Common myeloid progenitor, CD34-positive (primary cell): Measurements from ENCODE around the gene NEK5.

Experiments
- CTCF ChIA-PET: fragments of 350-600 bp; sonication (Branson Sonifier 250); formaldehyde crosslinking; loops from one replicate; lab custom pipeline; 2021; ENCODE audit warnings: antibody characterized with exemption; lab: Charles Lee
- POLR2A ChIA-PET: fragments of 350-600 bp; sonication (Branson Sonifier 250); formaldehyde crosslinking; loops from one replicate; lab custom pipeline; 2021; ENCODE audit warnings: antibody characterized with exemption; lab: Charles Lee
- DNase-seq, 3 donors: peaks; one replicate each; pipeline versions ENCODE4 v3.0.0 to v3.0.0-alpha.2; 2013
- H3K27ac ChIP-seq, 2 experiments: 1 replicate in 1 of 2; 2 replicates in 1 of 2; pipeline ENCODE4 v1.7.0; 2013; ENCODE audit warnings: inconsistent platforms in 2 of 2, low read length in 2 of 2, mild to moderate bottlenecking in 2 of 2, low read depth in 1 of 2, moderate library complexity in 1 of 2; ENCODE audit not compliant: severe bottlenecking in 2 of 2, insufficient read depth in 1 of 2, poor library complexity in 1 of 2
- H3K27me3 ChIP-seq, 5 experiments: replicated peaks in 2 of 5; 1 replicate in 3 of 5; 2 replicates in 2 of 5; pipeline versions ENCODE4 v1.6.1 to v1.7.0; 2013; ENCODE audit warnings: low read length in 4 of 5, mild to moderate bottlenecking in 2 of 5, moderate library complexity in 2 of 5, inconsistent platforms in 1 of 5; ENCODE audit not compliant: insufficient read depth in 5 of 5, control insufficient read depth in 4 of 5
- H3K36me3 ChIP-seq, 4 experiments: 1 replicate in 2 of 4; 2 replicates in 2 of 4; pipeline versions ENCODE4 v1.6.1 to v1.7.0; 2013; ENCODE audit warnings: low read length in 3 of 4, control low read depth in 1 of 4, mild to moderate bottlenecking in 1 of 4; ENCODE audit not compliant: control insufficient read depth in 4 of 4, insufficient read depth in 4 of 4
- H3K4me1 ChIP-seq, 4 experiments: 1 replicate in 3 of 4; 2 replicates in 1 of 4; pipeline versions ENCODE4 v1.6.1 to v1.7.1; 2013; ENCODE audit warnings: low read length in 3 of 4, mild to moderate bottlenecking in 3 of 4, control low read depth in 1 of 4, inconsistent platforms in 1 of 4, moderate library complexity in 1 of 4; ENCODE audit not compliant: control insufficient read depth in 4 of 4, insufficient read depth in 4 of 4; ENCODE audit errors: control extremely low read depth in 1 of 4
- H3K4me3 ChIP-seq, 7 experiments: 1 replicate in 4 of 7; 2 replicates in 3 of 7; pipeline versions ENCODE4 v1.5.1 to v1.7.0; 2013; ENCODE audit warnings: mild to moderate bottlenecking in 7 of 7, low read length in 6 of 7, moderate library complexity in 6 of 7, inconsistent platforms in 2 of 7, low read depth in 2 of 7, control low read depth in 1 of 7; ENCODE audit not compliant: insufficient read depth in 4 of 7, control insufficient read depth in 1 of 7; ENCODE audit errors: extremely low read depth in 1 of 7
- H3K9me3 ChIP-seq, 5 experiments: 1 replicate in 4 of 5; 2 replicates in 1 of 5; pipeline versions ENCODE4 v1.6.1 to v1.7.1; 2013; ENCODE audit warnings: low read length in 4 of 5, mild to moderate bottlenecking in 2 of 5, inconsistent platforms in 1 of 5, low read depth in 1 of 5, moderate library complexity in 1 of 5; ENCODE audit not compliant: control insufficient read depth in 4 of 5, insufficient read depth in 2 of 5; ENCODE audit errors: control extremely low read depth in 1 of 5
- WGBS: methylation state at CpG from one replicate; pipeline ENCODE4 v1.1.5; 2013; ENCODE audit not compliant: insufficient coverage; 5-methylcytosine and 5-hydroxymethylcytosine counted together

The NEK5 gene

GRCh38 chr13:51988988-51989618, 139.8 kb downstream of the NEK5 start:
- no peak for DNase-seq
- POLR2A ChIA-PET, result no interaction called here
- CTCF ChIA-PET, result no interaction called here
- H3K36me3 ChIP-seq, result peaks cover 0 to 2% (median 0%) of the 10 kb centered on the region in 4 experiments
- no peaks in the 10 kb centered on the region for H3K27me3 ChIP-seq
- WGBS, result no CpG with 5 or more reads among the region's 3 CpGs
- H3K27ac ChIP-seq, result no peak overlapping the region
- H3K4me1 ChIP-seq, result peaks cover 0 to 16% (median 0%) of the 10 kb centered on the region in 4 experiments
- H3K4me3 ChIP-seq, result no peak overlapping the region
- peaks cover 0 to 3% (median 0%) of the 10 kb centered on the region in 5 experiments for H3K9me3 ChIP-seq
